ENCODE results near the gene SYNRG. TPM values are rescaled to one million over a fixed set of nuclear protein-coding genes. Genes with fewer than 3 reads are reported as not detected.

Gene SYNRG
- total and polyA plus RNA-seq, 2 donors from 2014 or later, result 8.6 to 47.0 TPM

DNA sequence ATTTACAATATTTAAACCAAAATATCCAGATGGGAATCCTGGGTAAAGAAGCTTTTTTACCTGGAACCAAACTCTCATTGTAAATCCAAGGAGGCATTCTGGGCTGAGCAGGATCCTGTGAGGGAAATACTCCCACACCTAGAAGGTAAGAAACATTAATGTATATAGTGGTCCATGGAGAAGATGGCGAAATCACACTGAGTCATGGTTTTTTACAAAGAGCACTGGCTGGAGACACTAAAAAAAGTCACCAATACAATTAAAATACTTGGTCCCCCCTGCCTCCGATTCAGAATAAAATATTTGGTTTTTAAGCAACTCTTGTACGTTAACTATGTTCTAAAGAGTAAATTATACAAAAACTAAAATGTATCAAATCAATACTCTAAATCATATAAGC, 32.9 kb downstream of the SYNRG start:
- no peak overlapping the region for H3K9ac ChIP-seq (ENCODE audit: low read length in 3 of 3)
- DNase-seq (no peak), FAIRE-seq (no peak)
- TF ChIP-seq, protein P1, sequence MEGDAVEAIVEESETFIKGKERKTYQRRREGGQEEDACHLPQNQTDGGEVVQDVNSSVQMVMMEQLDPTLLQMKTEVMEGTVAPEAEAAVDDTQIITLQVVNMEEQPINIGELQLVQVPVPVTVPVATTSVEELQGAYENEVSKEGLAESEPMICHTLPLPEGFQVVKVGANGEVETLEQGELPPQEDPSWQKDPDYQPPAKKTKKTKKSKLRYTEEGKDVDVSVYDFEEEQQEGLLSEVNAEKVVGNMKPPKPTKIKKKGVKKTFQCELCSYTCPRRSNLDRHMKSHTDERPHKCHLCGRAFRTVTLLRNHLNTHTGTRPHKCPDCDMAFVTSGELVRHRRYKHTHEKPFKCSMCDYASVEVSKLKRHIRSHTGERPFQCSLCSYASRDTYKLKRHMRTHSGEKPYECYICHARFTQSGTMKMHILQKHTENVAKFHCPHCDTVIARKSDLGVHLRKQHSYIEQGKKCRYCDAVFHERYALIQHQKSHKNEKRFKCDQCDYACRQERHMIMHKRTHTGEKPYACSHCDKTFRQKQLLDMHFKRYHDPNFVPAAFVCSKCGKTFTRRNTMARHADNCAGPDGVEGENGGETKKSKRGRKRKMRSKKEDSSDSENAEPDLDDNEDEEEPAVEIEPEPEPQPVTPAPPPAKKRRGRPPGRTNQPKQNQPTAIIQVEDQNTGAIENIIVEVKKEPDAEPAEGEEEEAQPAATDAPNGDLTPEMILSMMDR (IDR thresholded peaks at IDR 0.05; ENCODE audit: borderline replicate concordance, extremely low read depth, insufficient read depth), result no peak
- H3K9me3 ChIP-seq (ENCODE audit: control insufficient read depth in 2 of 3, insufficient read depth in 1 of 3, low read length in 3 of 3), result no peaks in the 10 kb centered on the region
- H3K4me1 ChIP-seq (ENCODE audit: control insufficient read depth in 2 of 3, insufficient read depth in 2 of 3, low read depth in 1 of 3, low read length in 3 of 3), result no peaks in the 10 kb centered on the region
- no peak overlapping the region for H3K4me3 ChIP-seq (ENCODE audit: low read length in 3 of 3)
- intact Hi-C loops (cut with DNase I), result no loop called here
- peaks cover 5 to 32% (median 14%) of the 10 kb centered on the region in 3 donors for H3K36me3 ChIP-seq (ENCODE audit: control insufficient read depth in 2 of 3, insufficient read depth in 3 of 3, low read length in 3 of 3)
- no peak overlapping the region for H3K27ac ChIP-seq (ENCODE audit: low read depth in 2 of 2, low read length in 2 of 2)
- no peaks in the 10 kb centered on the region for H3K27me3 ChIP-seq (ENCODE audit: control insufficient read depth, insufficient read depth, low read length)

DNA sequence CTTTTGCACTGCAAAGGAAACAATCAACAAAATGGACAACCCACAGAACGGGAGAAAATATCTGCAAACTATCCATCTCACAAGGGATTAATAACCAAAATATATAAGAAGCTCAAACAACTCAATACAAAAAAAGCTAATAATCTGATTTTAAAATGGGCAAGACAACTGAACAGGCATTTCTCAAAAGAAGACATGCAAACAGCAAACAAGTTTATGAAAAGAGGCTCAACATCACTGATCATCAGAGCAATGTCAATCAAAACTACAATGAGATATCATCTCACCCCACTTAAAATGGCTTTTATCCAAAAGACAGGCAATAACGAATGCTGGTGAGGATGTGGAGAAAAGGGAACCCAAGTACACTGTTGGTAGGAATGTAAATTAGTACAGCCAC, 34.8 kb downstream of the SYNRG start:
- TF ChIP-seq, protein P1 (IDR thresholded peaks at IDR 0.05; ENCODE audit: borderline replicate concordance, extremely low read depth, insufficient read depth), result no peak
- Histone ChIP-seq H3K27me3 (ENCODE audit: control insufficient read depth, insufficient read depth, low read length) (no peaks in the 10 kb centered on the region), H3K27ac (ENCODE audit: low read depth in 2 of 2, low read length in 2 of 2) (no peak overlapping the region), H3K9ac (ENCODE audit: low read length in 3 of 3) (no peak overlapping the region), H3K36me3 (ENCODE audit: control insufficient read depth in 2 of 3, insufficient read depth in 3 of 3, low read length in 3 of 3) (peaks cover 10 to 38% (median 12%) of the 10 kb centered on the region in 3 donors), H3K4me3 (ENCODE audit: low read length in 3 of 3) (no peak overlapping the region), H3K4me1 (ENCODE audit: control insufficient read depth in 2 of 3, insufficient read depth in 2 of 3, low read depth in 1 of 3, low read length in 3 of 3) (no peaks in the 10 kb centered on the region), H3K9me3 (ENCODE audit: control insufficient read depth in 2 of 3, insufficient read depth in 1 of 3, low read length in 3 of 3) (no peaks in the 10 kb centered on the region)
- FAIRE-seq, result no peak
- intact Hi-C loops (cut with DNase I), result no loop called here
- DNase-seq, result no peak

DNA sequence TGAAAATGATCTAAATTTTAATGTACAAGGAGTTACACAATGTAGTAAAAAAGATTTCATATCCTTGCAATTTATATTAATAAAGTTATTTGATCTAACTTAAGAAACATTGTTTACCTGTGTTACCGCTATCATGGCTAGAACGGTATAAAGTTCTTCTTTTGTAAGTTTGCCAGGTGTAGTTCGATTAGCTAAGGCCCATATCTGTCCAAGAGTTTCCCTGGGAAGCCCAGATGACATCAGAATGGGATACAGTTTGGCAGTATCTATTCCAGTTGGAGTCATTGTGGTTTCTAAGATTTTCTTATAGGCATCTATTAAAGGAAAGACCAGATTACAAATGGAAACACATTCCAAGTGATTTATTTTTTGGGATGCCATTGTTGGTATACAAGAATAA, 37.5 kb downstream of the SYNRG start:
- Histone ChIP-seq H3K9ac (ENCODE audit: low read length in 3 of 3) (no peak overlapping the region), H3K27ac (ENCODE audit: low read depth in 2 of 2, low read length in 2 of 2) (no peak overlapping the region), H3K4me3 (ENCODE audit: low read length in 3 of 3) (no peak overlapping the region), H3K9me3 (ENCODE audit: control insufficient read depth in 2 of 3, insufficient read depth in 1 of 3, low read length in 3 of 3) (no peaks in the 10 kb centered on the region), H3K4me1 (ENCODE audit: control insufficient read depth in 2 of 3, insufficient read depth in 2 of 3, low read depth in 1 of 3, low read length in 3 of 3) (no peaks in the 10 kb centered on the region), H3K36me3 (ENCODE audit: control insufficient read depth in 2 of 3, insufficient read depth in 3 of 3, low read length in 3 of 3) (peaks cover 19 to 45% (median 23%) of the 10 kb centered on the region in 3 donors), H3K27me3 (ENCODE audit: control insufficient read depth, insufficient read depth, low read length) (no peaks in the 10 kb centered on the region)
- DNase-seq (no peak), FAIRE-seq (no peak)
- intact Hi-C loops (cut with DNase I), result no loop called here
- TF ChIP-seq, protein P1 (IDR thresholded peaks at IDR 0.05; ENCODE audit: borderline replicate concordance, extremely low read depth, insufficient read depth), result no peak

DNA sequence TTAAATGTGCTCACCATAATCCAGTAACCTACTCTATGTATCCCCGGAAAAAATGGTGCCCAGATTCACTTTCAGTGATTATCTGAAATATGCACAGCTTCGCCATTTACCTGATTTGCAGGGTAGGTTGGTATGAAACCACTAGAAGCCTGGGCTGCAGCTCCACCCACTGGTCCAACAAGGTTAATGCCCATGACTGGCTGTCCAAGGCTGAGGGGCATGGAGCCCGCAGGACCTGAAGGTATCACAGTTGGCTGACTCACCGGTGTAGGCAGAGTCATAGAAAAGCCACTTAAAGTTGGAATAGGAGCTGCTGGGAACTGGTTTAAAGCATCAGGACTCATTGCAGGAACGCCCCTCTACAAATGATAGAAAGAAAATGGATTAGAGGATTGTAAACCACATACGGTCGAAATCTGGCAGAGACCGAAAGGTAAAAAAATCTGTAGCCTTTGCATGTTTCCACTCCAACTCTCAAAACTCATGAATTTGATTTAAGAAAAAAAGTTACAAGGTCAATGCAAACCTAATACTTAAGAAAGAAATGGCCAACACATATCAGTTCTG, 38.6 kb downstream of the SYNRG start:
- peaks cover 19 to 41% (median 23%) of the 10 kb centered on the region in 3 donors for H3K36me3 ChIP-seq (ENCODE audit: control insufficient read depth in 2 of 3, insufficient read depth in 3 of 3, low read length in 3 of 3)
- H3K9ac ChIP-seq (ENCODE audit: low read length in 3 of 3), result no peak overlapping the region
- H3K4me1 ChIP-seq (ENCODE audit: control insufficient read depth in 2 of 3, insufficient read depth in 2 of 3, low read depth in 1 of 3, low read length in 3 of 3), result no peaks in the 10 kb centered on the region
- DNase-seq (peak in 4 of 5 donors; percentile 36 to 48 (median 44)), FAIRE-seq (no peak)
- no peak overlapping the region for H3K4me3 ChIP-seq (ENCODE audit: low read length in 3 of 3)
- no peaks in the 10 kb centered on the region for H3K27me3 ChIP-seq (ENCODE audit: control insufficient read depth, insufficient read depth, low read length)
- intact Hi-C loops (cut with DNase I), result no loop called here
- H3K9me3 ChIP-seq (ENCODE audit: control insufficient read depth in 2 of 3, insufficient read depth in 1 of 3, low read length in 3 of 3), result no peaks in the 10 kb centered on the region
- H3K27ac ChIP-seq (ENCODE audit: low read depth in 2 of 2, low read length in 2 of 2), result no peak overlapping the region
- TF ChIP-seq, protein P1 (IDR thresholded peaks at IDR 0.05; ENCODE audit: borderline replicate concordance, extremely low read depth, insufficient read depth), result peak; percentile 41

Data from kidney (tissue), 14 donors.